ENCODE data around the gene MOB3B.

- TF ChIP-seq CTCF (IDR thresholded peaks at IDR 0.05) (no peak), POLR2A (IDR thresholded peaks at IDR 0.05) (no peak)
These were observed 25.4 kb downstream of the MOB3B start for GRCh38 chr9:27504259-27504658.
